ENCODE data around the gene LYZ. TPM values are rescaled to one million over a fixed set of nuclear protein-coding genes. Genes with fewer than 3 reads are reported as not detected.

Gene LYZ
- total RNA-seq, 1 experiment from 2014 or later: not detected

DNA sequence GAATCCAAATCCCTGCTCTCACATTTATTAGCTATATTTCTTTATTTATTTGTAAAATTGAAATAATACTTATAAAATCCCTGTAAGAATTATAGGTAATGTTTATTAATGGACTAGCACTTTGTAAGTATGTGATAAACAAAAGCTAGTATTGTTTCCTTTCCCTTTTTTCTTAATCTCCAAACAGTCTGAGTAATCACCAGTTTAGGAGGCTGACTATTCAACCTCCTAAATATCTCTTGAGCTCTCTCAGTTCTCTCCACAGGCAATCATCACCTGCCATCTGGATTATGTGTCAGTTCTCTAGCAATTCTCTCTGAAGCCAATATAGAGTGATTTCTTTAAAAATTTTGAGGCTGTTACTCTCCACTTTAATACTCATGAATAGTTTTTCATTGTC is 9.2 kb upstream of the LYZ start:
- DNase-seq (ENCODE audit: low spot score): no peak

DNA sequence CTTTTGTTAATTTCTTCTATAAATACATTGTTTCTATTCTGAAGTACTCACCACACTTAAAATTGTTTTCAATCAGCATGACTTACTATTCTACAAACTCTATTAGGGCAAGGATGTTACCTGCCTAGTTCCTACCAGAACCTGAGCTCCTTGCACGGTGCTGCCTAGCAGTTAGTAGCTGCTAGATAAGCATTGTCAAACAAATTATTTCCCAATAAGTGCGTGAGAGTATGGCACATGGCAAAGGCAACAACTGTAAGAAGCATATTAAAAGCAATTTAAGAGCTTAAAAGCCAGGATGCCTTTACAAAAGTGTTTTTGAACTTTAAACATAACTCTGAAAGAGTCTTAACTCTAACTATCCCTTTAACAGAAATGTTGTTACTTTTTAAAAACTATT is 8.2 kb upstream of the LYZ start:
- DNase-seq (ENCODE audit: low spot score): no peak

GRCh38 chr12:69341328-69341727 is 6.9 kb upstream of the LYZ start:
- DNase-seq (ENCODE audit: low spot score): no peak

DNA sequence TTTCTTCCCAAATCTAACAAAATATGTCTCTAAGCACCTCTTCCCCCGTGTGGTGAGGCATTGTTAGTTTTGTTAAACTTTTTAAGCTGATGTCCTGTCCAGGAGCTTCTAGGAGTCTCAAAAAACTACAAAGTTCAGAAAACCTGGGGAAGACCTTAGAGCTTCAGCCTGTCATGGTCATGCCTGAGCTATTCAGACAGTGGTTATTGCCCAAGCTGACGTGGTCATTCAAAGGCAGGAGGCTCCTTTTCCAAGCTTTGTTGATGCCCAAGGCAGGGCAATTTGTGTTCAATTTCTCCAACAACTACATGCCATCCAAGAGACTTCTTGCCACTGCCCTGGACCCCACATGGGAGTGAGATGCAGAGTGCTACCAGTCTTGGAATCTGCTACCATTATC is 5.8 kb upstream of the LYZ start:
- DNase-seq (ENCODE audit: low spot score): no peak

DNA sequence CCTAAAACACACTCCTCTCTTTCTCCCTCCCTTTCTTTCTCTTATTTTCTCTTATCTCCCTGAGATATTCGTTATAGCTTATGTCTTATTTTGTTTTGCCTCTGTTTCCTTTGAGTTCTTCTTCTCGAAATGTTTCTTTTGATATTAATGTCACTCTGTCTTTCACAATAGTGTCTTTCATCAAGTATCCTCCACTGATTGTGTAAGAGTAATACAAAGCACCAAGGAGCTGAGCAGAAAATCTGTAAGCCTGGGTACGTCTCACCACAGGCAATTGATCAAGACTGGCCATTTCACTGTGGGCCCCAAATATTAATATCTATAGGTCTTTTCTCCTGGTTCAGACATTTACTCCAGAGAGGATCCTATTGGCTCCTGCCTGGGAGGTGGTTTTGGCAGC is 4.8 kb upstream of the LYZ start:
- no peak for DNase-seq (ENCODE audit: low spot score)

GRCh38 chr12:69343885-69344612 is 4.1 kb upstream of the LYZ start:
- DNase-seq (ENCODE audit: low spot score): no peak

- no peak for DNase-seq (ENCODE audit: low spot score)
These were observed 3.1 kb upstream of the LYZ start for GRCh38 chr12:69345077-69345476.

DNA sequence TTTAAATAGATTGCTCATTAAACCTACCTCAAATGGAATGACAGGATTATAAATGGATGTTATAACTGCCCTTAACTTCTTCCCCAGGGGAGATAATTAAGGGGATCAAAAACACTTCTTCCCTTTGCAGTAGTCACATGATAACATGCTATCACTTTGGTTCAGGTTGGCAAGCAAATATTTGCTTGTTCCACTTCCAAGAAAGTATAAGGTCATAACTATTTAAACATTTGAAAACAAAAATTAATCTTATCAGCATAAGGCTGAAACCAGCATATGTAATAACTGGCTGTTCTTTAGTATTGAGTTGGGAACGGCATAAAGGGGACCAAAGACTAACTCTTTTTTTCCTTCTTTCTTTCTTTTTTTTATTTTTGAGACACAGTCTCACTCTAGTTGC is 2.4 kb upstream of the LYZ start:
- DNase-seq (ENCODE audit: low spot score): no peak

GRCh38 chr12:69350002-69350626 is 1.9 kb downstream of the LYZ start:
- DNase-seq (ENCODE audit: low spot score): no peak

GRCh38 chr12:69350777-69351176 is 2.6 kb downstream of the LYZ start:
- no peak for DNase-seq (ENCODE audit: low spot score)

GRCh38 chr12:69351462-69352236 is 3.5 kb downstream of the LYZ start:
- no peak for DNase-seq (ENCODE audit: low spot score)

GRCh38 chr12:69352904-69353303 is 4.7 kb downstream of the LYZ start:
- no peak for DNase-seq (ENCODE audit: low spot score)

DNA sequence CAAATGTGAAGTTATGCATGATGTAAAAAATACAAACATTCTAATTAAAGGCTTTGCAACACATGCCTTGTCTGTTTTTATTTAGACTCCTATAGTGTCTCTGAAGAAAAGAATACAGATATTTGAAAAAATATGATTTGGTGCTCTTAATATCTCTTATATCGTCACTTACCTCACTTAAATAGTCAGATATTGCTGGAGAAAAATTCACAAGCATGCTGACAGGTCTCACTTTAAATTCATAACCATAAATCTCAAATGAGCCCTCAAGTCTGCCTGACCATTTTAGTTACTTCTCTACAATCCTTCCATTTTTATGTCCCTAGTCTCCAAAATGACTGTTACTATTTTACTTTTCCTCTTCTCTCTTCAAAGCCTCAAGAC is 6.0 kb downstream of the LYZ start:
- no peak for DNase-seq (ENCODE audit: low spot score)

DNA sequence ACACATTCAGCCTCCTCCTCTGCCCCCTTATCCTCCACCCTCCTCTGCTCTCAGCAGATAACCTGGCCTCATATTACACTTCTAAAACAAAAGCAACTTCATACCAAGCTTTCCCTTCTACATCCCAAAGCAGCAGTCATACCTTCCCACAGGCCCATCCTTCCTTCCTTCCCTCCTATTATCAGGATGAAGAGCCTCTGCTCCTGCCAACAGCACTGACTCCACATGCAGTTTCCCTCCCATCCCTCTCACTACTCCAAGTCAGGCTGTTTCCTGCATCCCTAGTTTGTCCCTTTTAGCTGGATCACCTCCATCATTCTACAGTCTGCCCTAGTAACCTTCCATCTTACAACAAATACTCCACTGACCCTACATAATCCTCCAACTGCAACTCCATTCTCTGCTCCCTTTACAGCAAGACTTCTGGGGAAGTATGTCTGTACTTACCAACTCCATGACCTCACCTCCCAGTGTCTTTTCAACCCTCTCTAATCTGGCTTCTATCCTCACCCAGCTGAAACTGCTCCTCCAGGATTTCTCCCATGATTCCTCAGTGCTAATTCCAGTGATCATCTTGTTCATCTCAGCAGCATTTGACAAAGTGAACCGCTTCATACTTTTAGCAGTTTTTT is 6.5 kb downstream of the LYZ start:
- DNase-seq (ENCODE audit: low spot score): no peak

DNA sequence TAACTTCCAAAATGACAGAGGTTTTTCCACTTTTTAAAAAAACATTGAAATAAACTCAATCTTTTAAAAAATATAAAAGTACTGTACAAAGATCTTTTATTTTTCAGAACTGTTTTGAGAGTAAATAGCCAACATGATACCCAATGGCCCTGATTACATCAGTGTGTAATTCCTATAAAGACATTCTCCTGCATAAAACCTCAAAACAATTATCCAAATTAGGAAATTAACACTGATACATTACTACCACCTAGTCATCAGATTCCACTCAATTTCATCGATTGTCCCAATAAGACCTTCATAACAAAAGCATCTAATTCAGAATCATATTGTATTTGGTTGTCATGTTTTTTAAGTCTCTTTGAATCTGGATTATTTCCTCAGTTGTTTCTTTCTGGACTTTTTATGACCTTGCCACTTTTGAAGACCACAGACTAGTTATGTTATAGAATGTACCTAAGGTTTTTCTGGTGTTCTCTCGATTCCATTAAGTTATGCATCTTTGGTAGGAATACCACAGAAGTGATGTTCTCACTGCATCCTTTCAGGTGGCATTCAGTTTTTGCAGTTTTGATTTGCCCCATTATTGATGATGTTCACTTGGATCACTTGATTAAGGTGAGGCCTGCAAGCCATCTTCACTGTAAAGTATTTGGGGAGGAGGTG is 7.3 kb downstream of the LYZ start:
- DNase-seq (ENCODE audit: low spot score): no peak

DNA sequence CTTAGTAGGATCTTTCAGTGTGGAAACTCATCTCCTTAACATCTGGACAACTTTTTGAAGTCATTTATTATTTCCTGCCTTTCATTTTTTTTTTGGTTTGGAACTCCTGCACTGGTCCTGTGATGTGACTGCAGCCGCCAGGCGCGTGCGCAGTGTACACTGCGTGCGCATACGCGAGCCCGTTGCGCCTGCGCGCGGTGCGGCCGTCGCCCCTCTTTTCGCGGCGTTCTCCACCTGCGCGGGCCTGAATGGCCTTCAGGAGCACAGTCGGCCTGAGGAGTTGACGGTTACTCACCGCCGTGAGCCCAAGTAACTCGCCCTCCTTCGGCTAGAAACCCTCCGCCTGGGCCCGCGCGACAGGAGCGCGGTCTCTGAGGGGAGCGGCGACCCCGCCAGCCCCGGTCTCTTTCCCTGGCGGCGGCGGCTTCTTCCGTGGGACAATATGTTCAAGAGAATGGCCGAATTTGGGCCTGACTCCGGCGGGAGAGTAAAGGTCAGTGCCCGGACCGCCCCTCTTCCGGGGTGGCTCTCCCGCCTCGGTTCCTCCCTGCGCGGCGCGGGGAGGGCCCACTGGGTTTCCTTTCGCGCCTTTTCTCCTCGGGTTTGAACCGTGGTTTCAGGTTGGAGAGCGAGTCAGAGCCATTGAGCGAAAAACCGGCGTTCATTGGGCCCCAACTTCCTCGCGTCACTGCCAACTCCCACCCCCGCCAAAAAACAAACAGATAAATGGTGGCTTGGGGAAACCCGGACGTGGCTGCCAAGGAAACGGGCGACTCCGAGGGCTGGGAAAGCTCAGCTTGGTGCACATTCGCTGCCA is 11.6 kb downstream of the LYZ start, which contains the start of gene YEATS4:
YEATS4 (plus strand) TSS at position 213 of the 817 bp plus-strand sequence; CDS start at position 443, 230 bp downstream.
- DNase-seq (ENCODE audit: low spot score): peak; percentile 90

GRCh38 chr12:69360348-69360672 is 12.1 kb downstream of the LYZ start:
- no peak for DNase-seq (ENCODE audit: low spot score)

GRCh38 chr12:69366796-69367195 is 18.6 kb downstream of the LYZ start:
- no peak for DNase-seq (ENCODE audit: low spot score)

GRCh38 chr12:69368171-69368570 is 20.0 kb downstream of the LYZ start:
- DNase-seq (ENCODE audit: low spot score): no peak

DNA sequence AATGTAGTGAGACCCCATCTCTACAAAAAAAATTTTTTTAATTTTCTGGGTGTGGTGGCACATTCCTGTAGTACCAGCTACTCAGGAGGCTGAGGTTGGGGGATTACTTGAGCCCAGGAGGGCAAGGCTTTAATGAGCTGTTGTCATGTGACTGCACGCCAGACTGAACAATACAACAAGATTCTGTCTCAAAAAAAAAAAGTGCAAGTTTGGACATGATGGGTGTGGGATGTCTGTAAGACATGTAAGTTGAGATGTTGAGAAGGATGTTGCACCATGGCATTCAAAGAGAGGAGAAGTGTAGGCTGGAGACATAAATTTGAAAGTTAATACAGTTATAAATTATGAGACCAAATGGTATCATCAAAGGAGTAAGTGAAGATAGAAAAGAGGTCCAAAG is 34.9 kb downstream of the LYZ start:
- no peak for DNase-seq (ENCODE audit: low spot score)

- DNase-seq (ENCODE audit: low spot score): no peak
These were observed 36.9 kb downstream of the LYZ start for GRCh38 chr12:69385038-69385437.

Measured in H4 (cell line).